VCaP (cell line): ENCODE measurements around the gene VSTM4.

Source experiments
- H3K27ac ChIP-seq: fragments of 450-650 bp; 2 replicates; pipeline ENCODE4 v1.5.1; 2017
- TF ChIP-seq, protein P1 (sequence below): fragments of 450-650 bp; conservative IDR thresholded peaks from 2 replicates; pipeline ENCODE4 v1.5.1; 2017; ENCODE audit warnings: mild to moderate bottlenecking, moderate library complexity

VSTM4 gene

GRCh38 chr10:49055221-49055849, 60.0 kb downstream of the VSTM4 start:
- TF ChIP-seq, protein P1, sequence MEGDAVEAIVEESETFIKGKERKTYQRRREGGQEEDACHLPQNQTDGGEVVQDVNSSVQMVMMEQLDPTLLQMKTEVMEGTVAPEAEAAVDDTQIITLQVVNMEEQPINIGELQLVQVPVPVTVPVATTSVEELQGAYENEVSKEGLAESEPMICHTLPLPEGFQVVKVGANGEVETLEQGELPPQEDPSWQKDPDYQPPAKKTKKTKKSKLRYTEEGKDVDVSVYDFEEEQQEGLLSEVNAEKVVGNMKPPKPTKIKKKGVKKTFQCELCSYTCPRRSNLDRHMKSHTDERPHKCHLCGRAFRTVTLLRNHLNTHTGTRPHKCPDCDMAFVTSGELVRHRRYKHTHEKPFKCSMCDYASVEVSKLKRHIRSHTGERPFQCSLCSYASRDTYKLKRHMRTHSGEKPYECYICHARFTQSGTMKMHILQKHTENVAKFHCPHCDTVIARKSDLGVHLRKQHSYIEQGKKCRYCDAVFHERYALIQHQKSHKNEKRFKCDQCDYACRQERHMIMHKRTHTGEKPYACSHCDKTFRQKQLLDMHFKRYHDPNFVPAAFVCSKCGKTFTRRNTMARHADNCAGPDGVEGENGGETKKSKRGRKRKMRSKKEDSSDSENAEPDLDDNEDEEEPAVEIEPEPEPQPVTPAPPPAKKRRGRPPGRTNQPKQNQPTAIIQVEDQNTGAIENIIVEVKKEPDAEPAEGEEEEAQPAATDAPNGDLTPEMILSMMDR: no peak

DNA sequence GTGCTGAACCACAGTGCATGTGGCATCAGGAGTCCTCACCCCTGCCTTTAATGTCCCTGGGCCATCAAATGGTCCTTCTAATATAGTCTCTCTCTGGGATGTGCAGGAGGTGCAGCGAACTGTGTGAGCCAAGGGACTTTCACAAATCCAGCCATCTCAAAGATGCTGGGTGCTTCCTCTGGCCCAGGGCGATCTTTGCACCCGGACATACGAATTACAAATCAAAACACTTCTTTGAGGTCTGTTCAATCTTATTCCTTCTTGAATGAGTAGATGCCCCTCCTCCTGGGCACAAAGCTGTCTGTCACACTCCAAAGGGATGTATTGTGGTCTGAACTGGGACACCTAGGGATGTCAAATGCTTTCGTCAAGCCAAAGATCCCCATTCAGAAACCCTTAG, 60.6 kb downstream of the VSTM4 start:
- TF ChIP-seq, protein P1: no peak
- no peak overlapping the region for H3K27ac ChIP-seq

More at GRCh38 chr10:49055221-49055849, 60.0 kb downstream of the VSTM4 start:
- H3K27ac ChIP-seq: no peak overlapping the region

DNA sequence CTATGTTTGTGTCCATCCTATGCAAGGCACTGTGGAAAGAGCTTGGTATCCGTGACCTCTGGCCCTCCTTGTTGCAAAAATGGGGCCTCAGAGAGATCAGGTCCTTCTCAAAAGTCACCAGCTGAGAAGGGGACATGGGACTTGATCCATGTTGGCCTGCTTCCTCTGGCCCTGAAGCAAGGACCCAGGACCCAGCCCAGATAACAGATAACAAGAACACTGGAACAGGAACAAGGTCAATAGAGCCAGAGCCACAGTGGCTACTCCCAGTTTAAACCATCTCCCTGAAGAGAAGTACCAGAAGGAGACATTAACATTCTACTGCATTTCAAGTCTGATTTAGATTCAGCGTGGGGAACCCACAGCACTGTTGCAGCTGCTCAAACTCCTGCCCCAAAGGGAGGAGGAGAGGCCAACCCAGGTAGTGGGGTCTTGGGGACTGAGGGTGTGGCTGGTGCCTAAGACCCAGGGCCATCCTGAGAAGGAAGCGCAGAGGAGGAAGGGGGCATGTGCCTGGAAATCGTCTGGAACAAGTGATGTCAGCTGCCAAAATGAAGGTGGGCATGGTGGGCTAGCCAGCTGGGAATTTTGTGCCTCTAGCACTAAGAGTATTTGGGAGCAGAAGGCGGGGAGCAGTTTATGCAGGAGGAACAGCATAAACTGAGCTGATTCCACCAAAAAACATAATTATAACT, 61.2 kb downstream of the VSTM4 start:
- TF ChIP-seq, protein P1: no peak

DNA sequence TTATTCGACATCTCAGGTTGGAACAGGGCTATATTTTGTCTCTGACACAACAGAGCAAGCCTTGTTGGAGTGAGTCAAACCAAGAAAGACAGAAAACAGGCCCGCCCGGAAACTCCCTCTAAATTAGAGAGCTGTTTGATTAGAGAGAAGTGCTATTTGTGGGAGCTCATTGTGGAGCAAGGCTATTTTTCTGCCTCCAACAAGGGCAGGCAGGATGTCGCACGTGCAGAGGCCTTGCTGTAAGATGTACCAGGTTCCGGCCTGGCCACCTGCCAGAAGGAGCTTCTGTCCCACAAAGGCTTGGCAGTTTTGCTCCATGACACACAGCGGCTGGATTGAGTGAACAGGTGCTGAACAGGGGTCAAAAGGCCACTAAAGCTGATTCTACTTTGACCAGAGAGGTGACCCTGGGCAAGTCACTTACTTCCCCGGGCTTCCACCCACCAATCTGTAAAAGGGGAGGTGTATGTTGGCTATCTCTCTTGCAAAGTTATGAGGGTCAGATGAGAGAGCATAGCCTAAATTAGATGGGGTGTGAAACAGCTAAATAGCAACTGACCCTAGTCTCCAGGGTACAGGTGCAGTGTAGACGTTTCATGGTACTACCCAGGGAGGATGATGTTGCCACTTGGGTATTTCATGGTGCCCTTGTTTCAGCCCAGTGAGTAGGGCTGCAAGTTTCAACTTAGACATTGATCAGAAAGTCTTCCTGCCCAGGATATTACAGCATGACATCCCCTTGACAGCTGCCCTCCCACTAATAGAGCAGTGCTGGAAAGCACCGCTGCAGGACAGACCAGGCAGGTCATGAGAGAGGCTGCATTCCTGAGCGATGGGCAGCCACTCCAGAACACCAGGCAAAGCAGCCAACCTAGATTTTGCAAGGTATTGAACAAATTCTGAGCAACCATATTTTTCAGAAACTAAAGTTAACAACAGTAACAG, 62.0 kb downstream of the VSTM4 start:
- H3K27ac ChIP-seq: no peak overlapping the region
- TF ChIP-seq, protein P1: no peak

More for the DNA sequence above, 61.2 kb downstream of the VSTM4 start:
- H3K27ac ChIP-seq: no peak overlapping the region

DNA sequence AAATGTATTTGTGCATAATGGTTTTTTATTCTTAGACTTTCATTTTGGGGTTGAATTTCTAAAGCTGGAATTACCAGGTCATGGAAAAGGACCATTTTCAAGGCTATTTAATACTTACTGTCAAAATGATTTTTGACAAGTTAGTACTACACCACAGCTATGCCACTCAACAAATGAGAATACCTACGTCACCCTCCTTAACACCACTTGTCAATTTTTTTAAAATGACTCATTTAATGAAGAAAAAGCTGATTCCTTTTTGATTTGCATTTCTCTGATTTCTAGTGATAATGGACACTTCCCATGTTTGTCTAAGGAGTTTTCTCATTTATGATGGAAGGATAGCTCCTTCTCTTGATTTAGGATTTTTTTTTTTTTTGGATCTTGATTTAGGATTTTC, 63.3 kb downstream of the VSTM4 start:
- no peak overlapping the region for H3K27ac ChIP-seq
- TF ChIP-seq, protein P1: no peak

DNA sequence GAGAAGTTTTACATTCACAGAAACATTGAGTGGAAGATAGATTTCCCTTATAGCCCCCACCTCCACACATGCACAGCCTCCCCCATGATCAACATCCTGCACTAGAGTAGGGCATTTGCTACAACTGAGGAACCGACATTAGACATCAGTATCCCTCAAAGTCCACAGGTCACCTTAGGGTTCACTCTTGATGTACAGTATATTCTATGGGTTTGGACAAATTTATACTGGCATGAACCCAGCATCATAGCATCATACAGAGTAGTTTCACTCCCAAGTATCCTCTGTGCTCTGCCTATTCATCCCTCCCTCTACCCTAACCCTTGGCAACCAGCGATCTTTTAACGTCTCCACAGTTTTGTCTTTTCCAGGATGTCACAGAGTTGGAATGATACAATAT, 64.4 kb downstream of the VSTM4 start:
- no peak overlapping the region for H3K27ac ChIP-seq
- TF ChIP-seq, protein P1: no peak

DNA sequence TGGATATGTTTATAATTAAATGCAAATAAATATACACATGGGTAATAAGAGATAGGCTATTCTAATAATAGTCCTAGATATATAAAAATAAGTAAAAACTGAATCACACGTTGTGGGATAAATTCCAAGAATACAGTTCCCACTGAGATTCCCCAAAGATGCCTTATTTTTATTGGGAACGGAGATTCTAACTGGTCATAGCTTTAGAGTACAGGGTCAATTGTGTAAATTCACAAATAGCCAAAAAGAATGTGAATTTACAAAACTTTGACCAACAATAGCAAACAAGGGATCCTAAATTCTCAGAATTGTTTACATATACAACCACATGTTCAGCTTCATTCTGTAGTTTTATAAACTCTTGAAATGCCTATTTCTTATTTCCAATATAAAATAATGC, 65.0 kb downstream of the VSTM4 start:
- TF ChIP-seq, protein P1: no peak

More for the DNA sequence above, 65.0 kb downstream of the VSTM4 start:
- H3K27ac ChIP-seq: no peak overlapping the region
